A549 (cell line): Measurements from ENCODE around the gene C1QTNF9.

Experiments
- CTCF ChIP-seq: fragments of >200 bp; sonication (Bioruptor Twin); formaldehyde crosslinking; IDR thresholded peaks from 3 replicates; pipeline ENCODE4 v1.5.1; 2016
- NPAS2 ChIP-seq: fragments of 250-450 bp; sonication (Bioruptor Pico); IDR thresholded peaks from 2 replicates; pipeline ENCODE4 v1.8.0; 2022; ENCODE audit warnings: mild to moderate bottlenecking, moderate library complexity, borderline replicate concordance
- SMC3 ChIP-seq: fragments of >200 bp; sonication (Bioruptor Twin); formaldehyde crosslinking; IDR thresholded peaks from 3 replicates; pipeline ENCODE4 v1.6.1; 2018; ENCODE audit warnings: inconsistent platforms
- TF ChIP-seq, protein P1 (sequence below): IDR thresholded peaks from 2 replicates; pipeline ENCODE4 v1.6.1; 2012; ENCODE audit warnings: low read depth, borderline replicate concordance
- TF ChIP-seq, protein P2 (sequence below): fragments of >200 bp; sonication (Bioruptor Twin); formaldehyde crosslinking; IDR thresholded peaks from 2 replicates; pipeline ENCODE4 v1.6.1; 2016

DNA sequence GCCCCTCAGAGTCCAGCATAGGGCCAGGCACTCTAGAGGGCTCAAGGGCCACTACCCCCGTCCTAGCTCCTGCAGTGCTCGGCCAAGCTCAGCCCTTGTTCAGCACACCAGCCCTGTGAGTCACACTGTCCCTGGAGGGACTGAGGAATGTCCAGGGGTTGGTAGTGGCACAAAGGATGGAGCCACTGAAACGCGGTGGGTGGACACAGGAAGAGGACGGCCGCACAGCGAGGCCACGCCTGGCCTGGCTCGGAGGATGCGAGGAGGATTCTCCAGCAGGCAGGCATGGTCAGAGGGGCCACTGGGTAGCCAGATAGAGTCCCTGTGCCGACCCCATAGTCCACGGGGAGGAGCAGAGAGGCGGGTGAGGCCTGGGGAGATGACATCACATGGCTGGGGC lies 45.7 kb downstream of the C1QTNF9 start:
- TF ChIP-seq CTCF (no peak), NPAS2 (CRISPR knock-in tag) (no peak), SMC3 (no peak)
- TF ChIP-seq, protein P1, sequence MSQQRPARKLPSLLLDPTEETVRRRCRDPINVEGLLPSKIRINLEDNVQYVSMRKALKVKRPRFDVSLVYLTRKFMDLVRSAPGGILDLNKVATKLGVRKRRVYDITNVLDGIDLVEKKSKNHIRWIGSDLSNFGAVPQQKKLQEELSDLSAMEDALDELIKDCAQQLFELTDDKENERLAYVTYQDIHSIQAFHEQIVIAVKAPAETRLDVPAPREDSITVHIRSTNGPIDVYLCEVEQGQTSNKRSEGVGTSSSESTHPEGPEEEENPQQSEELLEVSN: no peak
- TF ChIP-seq, protein P2, sequence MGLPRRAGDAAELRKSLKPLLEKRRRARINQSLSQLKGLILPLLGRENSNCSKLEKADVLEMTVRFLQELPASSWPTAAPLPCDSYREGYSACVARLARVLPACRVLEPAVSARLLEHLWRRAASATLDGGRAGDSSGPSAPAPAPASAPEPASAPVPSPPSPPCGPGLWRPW: no peak
